ENCODE results near the gene DSCAM. TPM values are rescaled to one million over a fixed set of nuclear protein-coding genes. Genes with fewer than 3 reads are reported as not detected.

The DSCAM gene
- total RNA-seq, 1 donor from 2014 or later: 0.20 TPM

GRCh38 chr21:40102682-40103081, 744.3 kb downstream of the DSCAM start:
- no peak for DNase-seq

GRCh38 chr21:40099809-40100208, 747.1 kb downstream of the DSCAM start:
- no peak for DNase-seq

DNA sequence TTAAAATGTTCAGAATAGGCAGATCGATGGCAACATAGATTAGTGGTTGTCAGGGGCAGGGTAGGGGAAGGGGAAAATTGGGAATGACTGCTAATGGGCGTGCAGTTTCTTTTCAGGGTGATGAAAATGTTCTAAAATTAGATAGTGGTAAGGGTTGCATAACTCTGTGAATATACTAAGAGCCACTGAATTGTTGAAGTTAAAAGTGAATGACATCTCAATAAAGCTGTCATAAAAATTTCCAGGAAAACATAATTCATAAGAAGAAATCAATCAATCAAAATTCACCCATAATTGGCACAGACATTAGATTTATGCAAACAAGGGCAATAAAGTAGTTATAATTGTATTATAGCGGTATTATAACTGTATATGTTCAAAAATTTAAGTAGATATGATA, 751.5 kb downstream of the DSCAM start:
- DNase-seq: no peak

GRCh38 chr21:40080385-40080784, 766.6 kb downstream of the DSCAM start:
- DNase-seq: peak; percentile 79

GRCh38 chr21:40074710-40075109, 772.2 kb downstream of the DSCAM start:
- no peak for DNase-seq

DNA sequence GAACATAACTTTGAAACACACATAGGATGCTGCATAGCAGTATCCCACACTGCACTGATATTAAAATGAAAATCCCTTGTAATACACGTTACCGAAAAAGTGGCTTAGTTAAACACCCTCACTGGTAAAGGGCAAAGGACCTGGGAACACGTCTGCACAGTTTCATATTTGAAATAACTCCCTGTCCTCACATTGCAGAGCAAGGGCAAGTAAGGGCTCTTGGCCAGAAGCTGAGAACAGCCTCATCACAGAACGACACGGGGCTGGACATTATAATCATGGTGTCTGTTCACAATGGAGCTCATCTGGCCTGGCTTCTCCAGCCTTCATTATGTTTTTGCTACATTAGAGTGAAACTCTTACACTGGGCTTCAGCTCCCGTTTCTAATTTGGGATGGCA, 772.8 kb downstream of the DSCAM start:
- no peak for DNase-seq

DNA sequence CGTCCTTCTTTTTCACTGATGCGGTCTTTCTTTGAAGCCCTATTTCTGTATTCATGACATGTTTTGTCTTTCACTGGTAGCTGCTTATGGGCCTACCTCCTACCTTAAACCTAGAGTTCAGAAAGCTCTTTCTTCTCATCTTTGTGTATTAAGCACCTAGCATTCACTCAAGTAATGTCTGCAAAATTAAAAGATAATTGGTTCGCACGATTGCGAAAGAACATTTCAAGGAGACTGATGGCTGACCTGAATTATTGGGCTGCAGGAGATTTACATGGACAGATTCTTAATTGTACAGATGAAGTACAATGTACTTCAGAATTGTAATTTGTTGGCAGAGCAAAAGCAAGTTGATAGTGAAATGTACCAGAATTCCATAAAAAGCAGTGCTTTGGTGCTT, 773.3 kb downstream of the DSCAM start:
- no peak for DNase-seq

GRCh38 chr21:40070871-40071270, 776.1 kb downstream of the DSCAM start:
- DNase-seq: no peak

- no peak for DNase-seq
Observed at GRCh38 chr21:40067751-40068150, 779.2 kb downstream of the DSCAM start.

DNA sequence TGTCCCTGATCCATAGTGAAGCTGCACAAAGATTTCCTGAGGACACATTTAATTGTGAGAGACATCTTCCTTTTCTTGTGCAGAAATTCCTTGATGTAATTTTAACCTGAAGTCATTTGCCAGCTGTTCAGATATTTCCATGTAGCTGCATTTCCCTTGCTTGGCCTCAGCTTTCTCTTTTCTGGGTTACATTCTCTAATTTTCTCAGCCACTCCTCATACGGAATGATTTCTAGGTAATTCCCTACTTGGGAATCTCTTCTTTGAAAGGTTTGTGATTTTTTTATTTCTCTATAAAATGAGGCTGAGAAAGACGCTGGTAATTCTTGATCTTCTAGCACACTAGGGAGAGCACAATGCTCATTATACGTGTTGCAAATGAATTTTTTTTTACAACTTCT, 780.7 kb downstream of the DSCAM start:
- DNase-seq: no peak

DNA sequence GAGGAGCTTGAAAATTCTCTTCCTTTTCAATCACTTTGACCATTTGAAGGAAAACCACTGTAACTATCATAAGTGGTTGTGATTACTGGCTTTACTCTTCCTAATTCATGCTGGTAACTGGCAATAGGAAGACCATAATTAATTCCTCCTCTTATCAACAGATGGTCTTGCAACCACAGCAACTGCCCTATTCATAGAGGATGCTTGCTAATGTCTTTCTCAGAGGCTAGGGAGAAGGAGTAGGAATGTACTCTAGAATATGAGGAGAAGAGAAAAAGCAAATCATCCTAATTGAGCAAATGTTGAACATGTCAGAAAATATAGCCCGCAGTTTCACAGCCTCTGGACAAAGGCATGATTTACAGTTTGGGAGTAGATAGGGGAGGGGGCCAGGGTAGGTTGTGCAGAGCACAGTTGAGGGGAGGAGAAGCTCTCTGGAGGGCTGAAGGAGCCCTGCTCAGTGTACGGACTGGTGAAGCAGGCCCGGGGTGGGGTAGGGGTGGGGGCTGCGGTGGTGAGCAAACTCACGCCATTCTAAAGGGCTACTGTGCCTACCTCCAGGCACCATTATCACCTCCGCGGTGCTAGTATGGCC, 786.8 kb downstream of the DSCAM start:
- DNase-seq: no peak

DNA sequence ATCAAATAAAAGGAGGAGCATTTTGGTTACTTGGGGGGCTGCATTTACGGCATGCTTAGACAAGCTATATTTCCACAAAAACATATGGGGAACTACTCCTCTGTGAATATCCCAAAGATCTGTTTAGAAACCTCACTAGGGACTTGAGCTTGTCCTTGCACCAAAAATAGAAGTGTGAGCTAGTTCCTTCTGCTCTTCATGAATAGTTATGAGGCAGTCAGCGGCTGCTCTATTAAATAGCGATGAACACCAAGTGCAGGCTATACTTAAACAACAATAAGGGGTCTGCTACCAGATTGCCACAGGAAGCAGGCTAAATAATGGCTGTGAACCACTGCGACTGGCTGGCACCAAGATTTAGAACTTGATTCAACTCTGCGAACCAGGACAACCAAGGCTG, 789.6 kb downstream of the DSCAM start:
- DNase-seq: no peak

DNA sequence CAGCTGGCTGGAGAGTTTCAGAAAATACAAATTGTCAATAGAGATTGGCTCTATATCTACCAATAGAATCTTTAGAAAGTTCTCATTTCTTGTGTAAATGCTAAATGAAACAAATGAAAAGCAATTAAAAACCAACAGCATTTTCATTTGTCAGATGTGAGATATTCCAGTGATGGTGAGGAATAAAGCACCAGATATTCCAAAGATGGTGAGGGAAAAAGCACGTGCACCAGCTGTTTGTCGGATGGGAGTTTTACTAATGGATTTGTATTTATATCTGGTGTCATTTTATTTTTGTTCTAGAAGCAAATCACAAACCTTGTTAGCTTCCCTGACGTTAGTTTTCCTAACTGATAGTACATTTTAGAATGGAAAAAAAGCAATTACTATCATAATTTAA, 790.9 kb downstream of the DSCAM start:
- DNase-seq: no peak

DNA sequence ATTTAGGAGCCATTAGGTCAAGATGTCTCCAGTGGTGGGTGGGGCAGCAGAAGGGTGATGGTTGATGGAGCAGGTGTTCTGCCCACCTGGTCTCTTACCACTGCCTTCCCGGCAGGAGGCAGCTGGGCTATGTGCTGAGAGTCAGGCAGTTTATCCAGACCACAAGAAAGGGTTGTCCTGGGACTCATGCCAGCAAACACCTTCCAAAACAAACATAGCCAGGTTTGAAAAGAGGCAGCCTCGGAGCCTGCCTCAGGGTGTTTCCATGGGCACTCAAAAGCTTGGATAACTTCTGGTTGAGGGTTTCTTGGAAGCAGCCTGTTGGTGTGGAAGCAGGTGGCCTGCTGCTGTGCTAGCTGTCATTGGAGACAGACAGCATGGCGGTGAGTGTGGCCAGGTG, 792.6 kb downstream of the DSCAM start:
- DNase-seq: no peak

DNA sequence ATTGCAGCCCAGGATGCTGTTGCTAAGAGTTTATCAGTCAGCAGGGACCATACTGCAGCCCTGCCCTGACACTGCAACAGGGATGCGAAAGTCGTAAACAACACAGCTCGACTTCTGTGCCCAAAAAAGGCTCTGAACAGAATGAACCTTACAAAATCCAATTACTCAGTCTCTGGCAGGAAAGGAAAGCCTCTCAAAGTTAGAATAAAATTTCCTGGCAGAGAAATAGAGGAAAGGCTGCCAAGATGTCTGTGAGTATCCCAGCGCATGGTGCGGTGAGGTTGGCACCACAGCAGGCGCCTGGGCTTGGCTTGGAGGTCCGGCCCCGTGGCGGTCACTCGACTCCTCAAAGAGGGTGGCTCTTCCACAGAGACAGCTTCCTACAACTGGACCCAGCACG, 794.0 kb downstream of the DSCAM start:
- DNase-seq: peak; percentile 49

- no peak for DNase-seq
Observed at GRCh38 chr21:40052276-40052675, 794.7 kb downstream of the DSCAM start.

DNA sequence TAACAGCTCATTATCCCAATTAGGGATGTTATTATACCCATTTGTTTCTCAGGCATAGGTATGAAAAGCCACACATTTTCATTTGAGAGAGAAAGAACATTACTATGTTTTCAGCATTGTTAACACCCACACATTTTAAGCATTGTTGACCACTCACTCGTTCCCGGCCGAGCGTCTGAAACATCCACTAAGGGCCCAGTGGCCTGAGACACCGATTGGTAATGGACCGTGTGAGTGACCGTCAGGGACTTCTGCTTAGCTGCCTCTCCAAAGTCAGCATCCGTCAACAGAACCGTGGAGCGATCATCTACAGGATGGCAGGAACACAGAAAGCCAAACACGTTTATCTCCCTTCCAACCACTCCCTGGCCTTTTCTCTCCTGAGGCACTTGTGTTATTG, 795.2 kb downstream of the DSCAM start:
- DNase-seq: no peak

GRCh38 chr21:40049931-40050290, 797.0 kb downstream of the DSCAM start:
- no peak for DNase-seq

- no peak for DNase-seq
Observed at GRCh38 chr21:40049031-40049930, 797.7 kb downstream of the DSCAM start.

DNA sequence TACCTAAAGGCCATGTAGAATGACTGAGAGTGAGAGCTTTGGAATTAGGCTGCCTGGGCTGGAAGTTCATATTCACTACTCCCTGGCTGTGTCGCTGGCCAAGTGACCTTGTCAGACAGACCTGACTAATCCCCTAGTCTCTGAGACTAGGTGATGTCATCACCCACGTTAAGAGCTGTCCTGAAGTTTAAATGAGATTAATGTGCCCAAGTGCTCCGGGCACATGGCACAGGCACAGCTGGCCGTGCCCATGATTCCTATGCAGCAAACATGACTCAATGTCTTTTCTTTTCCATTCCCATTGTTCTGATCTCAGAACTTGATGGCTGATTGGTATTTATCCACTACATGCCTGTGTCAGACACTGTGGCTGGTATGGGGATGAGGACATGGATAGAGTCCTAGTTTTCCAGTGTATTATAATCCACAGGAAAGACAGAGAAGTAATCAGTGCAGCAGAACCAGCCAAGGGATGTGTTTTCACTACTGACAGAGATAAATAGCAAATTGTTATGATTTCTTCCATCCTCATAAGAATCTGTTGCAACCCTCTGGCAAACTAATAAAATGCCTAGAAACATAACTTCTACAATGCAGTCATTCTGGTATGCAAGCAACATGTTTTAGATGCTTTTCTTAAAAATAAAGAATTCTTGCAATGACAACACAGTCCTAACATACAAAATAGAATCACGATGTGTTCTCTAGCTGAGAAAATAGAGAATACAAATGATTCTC, 798.8 kb downstream of the DSCAM start:
- no peak for DNase-seq

DNA sequence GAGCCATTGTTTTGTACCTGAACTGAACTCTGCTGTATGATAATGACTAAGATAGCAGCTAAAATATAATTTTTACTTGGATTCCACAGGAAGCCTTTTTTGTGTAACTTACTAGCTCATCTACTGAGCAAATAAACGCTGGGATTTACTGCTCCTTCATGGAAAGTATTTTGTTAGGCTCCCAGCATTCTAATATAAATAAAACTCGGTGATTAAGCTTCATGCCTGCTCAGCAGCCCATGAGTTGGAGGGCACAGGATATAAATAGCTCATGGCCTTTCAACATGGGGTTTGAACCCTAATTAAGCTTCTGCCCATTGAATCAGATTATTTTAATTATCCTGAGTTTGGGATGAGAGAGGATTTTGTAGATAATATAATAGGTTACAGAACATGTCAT, 799.7 kb downstream of the DSCAM start:
- DNase-seq: no peak

- DNase-seq: no peak
Observed at GRCh38 chr21:40043866-40044265, 803.1 kb downstream of the DSCAM start.

DNA sequence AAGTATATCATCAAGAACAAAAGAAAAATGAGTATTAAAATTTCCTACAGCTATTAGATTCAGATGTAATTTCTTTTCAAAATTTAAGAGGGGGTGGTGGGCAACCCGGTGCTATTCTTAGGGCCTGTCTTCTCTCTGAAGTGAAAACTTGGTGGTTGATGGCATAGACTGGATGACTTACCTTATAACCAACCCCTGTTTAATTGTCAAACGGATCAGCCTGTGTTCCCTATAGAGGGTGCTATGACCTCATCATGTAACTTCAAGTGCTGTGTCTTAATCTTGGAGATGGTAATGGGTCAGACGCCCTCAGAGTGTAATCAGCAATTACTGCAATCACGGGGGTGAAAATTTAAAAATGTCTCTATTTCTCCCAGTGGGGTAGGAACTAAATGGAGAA, 803.5 kb downstream of the DSCAM start:
- DNase-seq: no peak
